Measurements from ENCODE around the gene DUSP7.
A peak's percentile ranks its signal among the peaks of the same experiment; 100 is the strongest.

DUSP7 gene

GRCh38 chr3:52024765-52025452, 31.5 kb downstream of the DUSP7 start:
- DNase-seq: no peak

- DNase-seq: no peak
Observed at GRCh38 chr3:52023860-52024764, 32.3 kb downstream of the DUSP7 start.

- DNase-seq: no peak
Observed at GRCh38 chr3:52023101-52023770, 33.1 kb downstream of the DUSP7 start.

GRCh38 chr3:52022323-52023100, 33.9 kb downstream of the DUSP7 start:
- DNase-seq: no peak

GRCh38 chr3:52021489-52022268, 34.7 kb downstream of the DUSP7 start:
- DNase-seq: no peak

GRCh38 chr3:52020796-52021195, 35.6 kb downstream of the DUSP7 start:
- no peak for DNase-seq

GRCh38 chr3:52019352-52020080, 36.9 kb downstream of the DUSP7 start:
- DNase-seq: no peak

- DNase-seq: no peak
Observed at GRCh38 chr3:52018319-52019000, 37.9 kb downstream of the DUSP7 start.

GRCh38 chr3:52017586-52017985, 38.8 kb downstream of the DUSP7 start:
- no peak for DNase-seq

GRCh38 chr3:52015438-52016228, 40.7 kb downstream of the DUSP7 start:
- DNase-seq: no peak

GRCh38 chr3:52014613-52015012, 41.8 kb downstream of the DUSP7 start:
- peak; percentile 25 for DNase-seq

- DNase-seq: no peak
Observed at GRCh38 chr3:52013802-52014598, 42.4 kb downstream of the DUSP7 start.

GRCh38 chr3:52012699-52013098, 43.7 kb downstream of the DUSP7 start:
- no peak for DNase-seq

GRCh38 chr3:52010431-52010830, 45.9 kb downstream of the DUSP7 start:
- no peak for DNase-seq

- no peak for DNase-seq
Observed at GRCh38 chr3:52007291-52007690, 49.1 kb downstream of the DUSP7 start.

GRCh38 chr3:52006820-52007133, 49.6 kb downstream of the DUSP7 start:
- DNase-seq: no peak

GRCh38 chr3:52006017-52006819, 50.2 kb downstream of the DUSP7 start:
- no peak for DNase-seq

- DNase-seq: peak; percentile 68
Observed at GRCh38 chr3:52005571-52005986, 50.8 kb downstream of the DUSP7 start.
